Upper lobe of right lung (tissue), 1 donor: ENCODE measurements around the gene TNFRSF11A. TPM values are rescaled to one million over a fixed set of nuclear protein-coding genes. Genes with fewer than 3 reads are reported as not detected.
A peak's percentile ranks its signal among the peaks of the same experiment; 100 is the strongest.

Experiments
- ATAC-seq: fragments of 200-7000 bp; cut with Tn5 transposase; one replicate; pipeline ENCODE4 v1.9.1; 2020; ENCODE audit warnings: mild to moderate bottlenecking, moderate library complexity
- DNase-seq: peaks from one replicate; pipeline ENCODE4 v3.0.0-alpha.2; 2020
- H3K27ac ChIP-seq: fragments of 200-600 bp; one replicate; pipeline ENCODE4 v1.8.0; 2022
- H3K27me3 ChIP-seq: fragments of 200-600 bp; one replicate; pipeline ENCODE4 v1.8.0; 2022; ENCODE audit warnings: mild to moderate bottlenecking
- H3K36me3 ChIP-seq: fragments of 200-600 bp; one replicate; pipeline ENCODE4 v1.8.0; 2022
- H3K4me1 ChIP-seq: fragments of 200-600 bp; one replicate; pipeline ENCODE4 v1.8.0; 2022
- H3K4me3 ChIP-seq: fragments of 200-600 bp; one replicate; pipeline ENCODE4 v1.8.0; 2022; ENCODE audit warnings: mild to moderate bottlenecking
- H3K9me3 ChIP-seq: fragments of 200-600 bp; one replicate; pipeline ENCODE4 v1.8.0; 2022
- intact Hi-C: fragments of 100-400 bp; cut with DNase I; formaldehyde crosslinking; loops from one replicate; pipeline ENCODE4 v1.11.0; 2022
- total RNA-seq: library from RNA; stranded (reverse); fragmentation: NEBNext Ultra II Directional; extraction: Animal tissue kit (Norgen Biotek cat#: 25700); gene quantifications from one replicate; pipeline ENCODE4 v1.2.1, GENCODE V29; 2021
- TF ChIP-seq, protein P1 (sequence below): fragments of 200-600 bp; IDR thresholded peaks from one replicate; pipeline ENCODE4 v1.8.0; 2022; ENCODE audit warnings: antibody characterized with exemption
- donor health status: DM: no; HTN: yes; CAD: no; lungs with severe emphysema.

The TNFRSF11A gene
- total RNA-seq, 1 donor from 2014 or later: 2.5 TPM

DNA sequence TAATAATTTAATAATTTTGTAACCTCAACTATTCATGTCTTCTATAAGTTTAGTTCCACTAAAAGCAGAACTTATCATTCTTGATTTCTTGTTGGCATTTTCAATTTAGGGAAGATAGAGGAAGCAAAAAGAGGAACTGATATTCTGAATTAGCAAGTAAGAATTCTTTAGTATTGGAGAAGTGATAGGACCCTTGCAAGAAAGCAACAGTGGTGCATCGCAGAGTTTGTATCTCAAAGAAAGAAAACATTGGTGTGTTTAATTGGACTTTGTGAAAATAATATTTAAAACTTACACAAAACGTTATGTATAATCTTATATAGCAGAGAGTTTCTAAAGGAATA lies 36.5 kb upstream of the TNFRSF11A start:
- DNase-seq: no peak
- peak; percentile 55 for ATAC-seq
- TF ChIP-seq, protein P1, sequence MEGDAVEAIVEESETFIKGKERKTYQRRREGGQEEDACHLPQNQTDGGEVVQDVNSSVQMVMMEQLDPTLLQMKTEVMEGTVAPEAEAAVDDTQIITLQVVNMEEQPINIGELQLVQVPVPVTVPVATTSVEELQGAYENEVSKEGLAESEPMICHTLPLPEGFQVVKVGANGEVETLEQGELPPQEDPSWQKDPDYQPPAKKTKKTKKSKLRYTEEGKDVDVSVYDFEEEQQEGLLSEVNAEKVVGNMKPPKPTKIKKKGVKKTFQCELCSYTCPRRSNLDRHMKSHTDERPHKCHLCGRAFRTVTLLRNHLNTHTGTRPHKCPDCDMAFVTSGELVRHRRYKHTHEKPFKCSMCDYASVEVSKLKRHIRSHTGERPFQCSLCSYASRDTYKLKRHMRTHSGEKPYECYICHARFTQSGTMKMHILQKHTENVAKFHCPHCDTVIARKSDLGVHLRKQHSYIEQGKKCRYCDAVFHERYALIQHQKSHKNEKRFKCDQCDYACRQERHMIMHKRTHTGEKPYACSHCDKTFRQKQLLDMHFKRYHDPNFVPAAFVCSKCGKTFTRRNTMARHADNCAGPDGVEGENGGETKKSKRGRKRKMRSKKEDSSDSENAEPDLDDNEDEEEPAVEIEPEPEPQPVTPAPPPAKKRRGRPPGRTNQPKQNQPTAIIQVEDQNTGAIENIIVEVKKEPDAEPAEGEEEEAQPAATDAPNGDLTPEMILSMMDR: no peak
- H3K27ac ChIP-seq: no peak overlapping the region
- H3K4me1 ChIP-seq: no peaks in the 10 kb centered on the region
- intact Hi-C loops: no loop called here
- no peaks in the 10 kb centered on the region for H3K27me3 ChIP-seq
- no peak overlapping the region for H3K4me3 ChIP-seq
- peaks cover 31% of the 10 kb centered on the region for H3K36me3 ChIP-seq
- no peaks in the 10 kb centered on the region for H3K9me3 ChIP-seq

DNA sequence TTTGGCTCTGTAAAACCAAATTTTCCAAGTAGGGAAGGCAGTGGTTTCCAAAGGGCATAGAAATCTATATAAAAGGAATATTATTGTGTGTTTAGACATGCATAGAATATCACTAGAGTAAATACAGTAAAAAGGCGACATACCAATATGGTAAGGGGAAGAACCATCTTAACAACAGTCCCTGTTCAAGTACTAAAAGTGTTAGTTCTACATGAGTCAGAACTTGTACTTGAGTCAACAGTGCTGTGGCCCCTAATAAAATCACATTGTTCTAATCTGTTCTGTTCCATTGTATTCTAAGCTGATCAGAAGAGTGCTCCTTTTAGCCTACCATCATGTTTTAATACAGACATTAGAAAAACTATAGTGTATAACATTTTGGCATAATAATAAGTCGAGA lies 36.1 kb upstream of the TNFRSF11A start:
- no peak overlapping the region for H3K27ac ChIP-seq
- ATAC-seq (no peak), DNase-seq (no peak)
- TF ChIP-seq, protein P1: no peak
- peaks cover 33% of the 10 kb centered on the region for H3K36me3 ChIP-seq
- H3K4me1 ChIP-seq: no peaks in the 10 kb centered on the region
- intact Hi-C loops: no loop called here
- H3K4me3 ChIP-seq: no peak overlapping the region
- no peaks in the 10 kb centered on the region for H3K9me3 ChIP-seq
- no peaks in the 10 kb centered on the region for H3K27me3 ChIP-seq

DNA sequence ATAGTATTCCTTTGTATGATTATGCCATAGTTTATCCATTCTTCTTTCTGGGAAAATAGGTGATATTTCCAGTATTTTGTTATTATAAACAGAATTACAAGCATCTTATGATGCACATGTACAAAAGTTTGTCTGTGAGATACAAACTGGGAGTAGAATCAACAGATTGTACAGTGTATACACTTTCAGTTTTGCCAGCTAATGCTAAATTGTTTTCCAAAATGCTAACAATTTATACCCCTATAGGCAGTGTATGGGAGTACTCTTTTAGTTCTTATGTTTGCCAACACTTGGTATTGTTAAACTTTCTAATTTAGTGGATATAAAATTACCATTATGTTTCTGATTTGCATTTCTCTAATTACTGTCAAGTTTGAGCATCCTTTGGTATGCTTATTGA lies 31.0 kb upstream of the TNFRSF11A start:
- Histone ChIP-seq H3K4me3 (no peak overlapping the region), H3K4me1 (no peaks in the 10 kb centered on the region), H3K36me3 (peaks cover 50% of the 10 kb centered on the region), H3K27me3 (no peaks in the 10 kb centered on the region), H3K9me3 (no peaks in the 10 kb centered on the region), H3K27ac (no peak overlapping the region)
- intact Hi-C loops: no loop called here
- ATAC-seq (no peak), DNase-seq (no peak)
- TF ChIP-seq, protein P1: no peak

DNA sequence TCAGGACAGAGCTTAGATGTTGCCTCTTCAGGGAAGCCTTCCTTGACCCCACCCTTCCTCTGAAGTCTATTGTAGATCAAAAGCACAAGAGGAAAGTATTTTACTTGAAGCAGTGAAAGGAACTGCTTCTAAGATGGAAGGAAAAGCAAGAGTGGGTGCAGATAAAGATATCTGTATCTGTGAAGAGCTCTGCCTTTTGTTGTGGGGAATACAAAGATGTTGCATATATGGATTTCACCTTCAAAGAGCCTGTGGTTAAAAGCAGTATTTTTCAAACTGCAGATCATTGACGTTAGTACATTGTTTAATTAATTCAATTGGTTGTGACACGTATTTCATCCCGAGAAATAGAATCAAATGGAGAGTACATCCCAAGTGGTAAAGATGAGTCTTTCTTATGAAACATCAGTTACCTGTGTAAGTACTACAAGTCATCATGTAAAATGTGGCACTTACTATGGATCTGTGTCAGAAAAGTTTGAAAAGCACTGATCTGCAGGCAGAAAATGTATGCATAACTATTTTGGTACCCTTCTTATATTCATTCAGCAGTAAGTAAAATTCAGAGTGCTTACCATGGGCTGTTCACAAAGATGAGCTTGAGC lies 24.6 kb upstream of the TNFRSF11A start:
- Histone ChIP-seq H3K4me3 (no peak overlapping the region), H3K9me3 (no peaks in the 10 kb centered on the region), H3K27me3 (no peaks in the 10 kb centered on the region), H3K4me1 (no peaks in the 10 kb centered on the region), H3K27ac (no peak overlapping the region), H3K36me3 (peaks cover 79% of the 10 kb centered on the region)
- ATAC-seq: no peak
- no peak for DNase-seq
- intact Hi-C loops: no loop called here
- TF ChIP-seq, protein P1: no peak

DNA sequence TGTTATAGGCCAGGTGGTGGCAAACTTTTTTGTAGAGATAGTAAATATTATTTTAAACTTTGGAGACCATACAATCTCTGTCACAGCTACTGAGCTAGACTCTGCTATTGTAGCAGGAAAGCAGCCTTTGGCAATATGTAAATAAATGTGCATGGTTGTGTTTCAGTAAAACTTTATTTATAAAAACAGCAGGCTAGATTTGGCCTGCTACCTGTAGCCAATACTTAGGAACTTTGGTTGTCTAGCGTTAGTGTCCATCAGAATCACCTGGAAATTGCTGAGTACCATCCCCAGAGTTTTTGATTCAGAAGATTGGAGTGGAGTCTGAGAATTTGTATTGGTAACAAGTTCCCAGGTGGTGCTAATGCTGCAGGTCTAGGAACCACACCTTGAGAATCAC lies 23.8 kb upstream of the TNFRSF11A start:
- no peaks in the 10 kb centered on the region for H3K9me3 ChIP-seq
- no peak overlapping the region for H3K27ac ChIP-seq
- H3K27me3 ChIP-seq: no peaks in the 10 kb centered on the region
- intact Hi-C loops: no loop called here
- no peaks in the 10 kb centered on the region for H3K4me1 ChIP-seq
- TF ChIP-seq, protein P1: no peak
- no peak overlapping the region for H3K4me3 ChIP-seq
- peaks cover 88% of the 10 kb centered on the region for H3K36me3 ChIP-seq
- ATAC-seq: no peak
- no peak for DNase-seq

DNA sequence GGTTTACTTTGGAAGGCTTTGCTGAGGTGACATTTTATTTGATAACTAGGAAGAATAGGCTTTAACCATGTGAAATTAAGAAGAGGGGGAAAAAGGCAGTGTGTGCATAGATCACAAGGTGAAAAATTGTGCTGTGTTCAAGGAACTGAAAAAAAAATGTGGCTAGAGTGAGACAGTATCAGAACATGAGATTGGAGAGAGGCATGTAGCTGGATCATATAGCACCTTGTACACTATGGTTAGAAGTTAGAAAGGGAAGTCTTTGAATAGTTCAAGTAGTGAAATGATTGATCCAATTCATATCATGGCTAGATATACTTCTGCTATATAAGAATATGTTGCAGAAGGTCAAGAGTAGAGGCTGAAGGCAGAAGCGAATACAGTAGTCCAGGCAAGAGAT lies 12.3 kb upstream of the TNFRSF11A start:
- intact Hi-C loops: no loop called here
- Histone ChIP-seq H3K27ac (no peak overlapping the region), H3K27me3 (no peaks in the 10 kb centered on the region), H3K36me3 (peaks cover 11% of the 10 kb centered on the region), H3K4me3 (no peak overlapping the region), H3K4me1 (no peaks in the 10 kb centered on the region), H3K9me3 (no peaks in the 10 kb centered on the region)
- DNase-seq (no peak), ATAC-seq (no peak)
- TF ChIP-seq, protein P1: no peak
